BJ (cell line): ENCODE data around the gene PYGM. TPM values are rescaled to one million over a fixed set of nuclear protein-coding genes. Genes with fewer than 3 reads are reported as not detected.

Source experiments
- CTCF ChIA-PET: fragments of 350-600 bp; formaldehyde crosslinking; extraction: SDS; loops from one replicate; lab custom pipeline; 2021; ENCODE audit warnings: antibody characterized with exemption, inconsistent platforms; lab: Yijun Ruan, JAX
- POLR2A ChIA-PET: fragments of 300-600 bp; sonication (Branson Sonifier 250); formaldehyde crosslinking; extraction: SDS; loops from one replicate; lab custom pipeline; 2021; ENCODE audit warnings: antibody characterized with exemption; lab: Charles Lee
- DNase-seq: peaks from one replicate; pipeline ENCODE4 v3.0.0-alpha.2; 2011; ENCODE audit warnings: low read depth
- H3K27me3 ChIP-seq: 2 replicates; pipeline ENCODE4 v1.6.0; 2011; ENCODE audit warnings: low read length; ENCODE audit not compliant: control insufficient read depth, insufficient read depth
- H3K36me3 ChIP-seq: 2 replicates; pipeline ENCODE4 v1.5.1; 2011; ENCODE audit warnings: low read length; ENCODE audit not compliant: control insufficient read depth, insufficient read depth
- H3K4me3 ChIP-seq: 2 replicates; pipeline ENCODE4 v1.5.1; 2011; ENCODE audit warnings: low read depth, mild to moderate bottlenecking, control low read depth, low read length
- CTCF ChIP-seq: IDR thresholded peaks from 2 replicates; pipeline ENCODE4 v1.5.1; 2011; ENCODE audit warnings: low read depth, mild to moderate bottlenecking, control low read depth, inconsistent platforms, low read length, moderate library complexity; ENCODE audit not compliant: insufficient read depth
- polyA plus RNA-seq: library from polyadenylated mRNA; depleted of rRNA; stranded (reverse); fragments of >200 nt; gene quantifications from 2 replicates; pipeline ENCODE4 v1.2.3, GENCODE V29; 2011

Gene PYGM
- polyA plus RNA-seq, 1 experiment, result 0.10 TPM

GRCh38 chr11:64763526-64764039 lies 3.8 kb upstream of the PYGM start:
- no peaks in the 10 kb centered on the region for H3K27me3 ChIP-seq
- CTCF ChIA-PET, result interaction anchor here (0.9 to 3.1 kb wide), 7 partner anchors 10 to 75 kb away, joined by 3 to 11 read pairs (median 3); no protein-coding TSS in a partner anchor
- TF ChIP-seq CTCF, result no peak
- no peak overlapping the region for H3K4me3 ChIP-seq
- DNase-seq, result no peak
- POLR2A ChIA-PET, result interaction anchor here (0.5 to 0.6 kb wide), 3 partner anchors 16 to 1054 kb away, joined by 4 to 12 read pairs (median 6); no protein-coding TSS in a partner anchor
- H3K36me3 ChIP-seq, result peaks cover 51% of the 10 kb centered on the region

- no peak for DNase-seq
- CTCF ChIA-PET, result interaction anchor here (0.9 to 3.1 kb wide), 8 partner anchors 9 to 74 kb away, joined by 3 to 11 read pairs (median 3); no protein-coding TSS in a partner anchor
- POLR2A ChIA-PET, result interaction anchor here (0.5 to 0.6 kb wide), 2 partner anchors 511 to 1055 kb away, joined by 4 to 6 read pairs; no protein-coding TSS in a partner anchor
Measured at GRCh38 chr11:64762674-64763525, 3.1 kb upstream of the PYGM start.

GRCh38 chr11:64762277-64762673 lies 2.5 kb upstream of the PYGM start:
- ChIA-PET POLR2A (no interaction called here), CTCF (interaction anchor here (0.5 to 3.1 kb wide), 3 partner anchors 11 to 74 kb away, joined by 3 to 11 read pairs (median 4); no protein-coding TSS in a partner anchor)
- H3K4me3 ChIP-seq, result no peak overlapping the region
- H3K27me3 ChIP-seq, result no peaks in the 10 kb centered on the region
- peaks cover 40% of the 10 kb centered on the region for H3K36me3 ChIP-seq
- TF ChIP-seq CTCF, result no peak
- DNase-seq, result no peak

More at GRCh38 chr11:64762674-64763525, 3.1 kb upstream of the PYGM start:
- no peak for TF ChIP-seq CTCF
- Histone ChIP-seq H3K4me3 (no peak overlapping the region), H3K36me3 (peaks cover 46% of the 10 kb centered on the region), H3K27me3 (no peaks in the 10 kb centered on the region)

- no peak for TF ChIP-seq CTCF
- no peak overlapping the region for H3K4me3 ChIP-seq
- H3K27me3 ChIP-seq, result no peaks in the 10 kb centered on the region
- H3K36me3 ChIP-seq, result peaks cover 30% of the 10 kb centered on the region
- POLR2A ChIA-PET, result interaction anchor here (0.6 kb wide), 2 partner anchors 11 to 12 kb away, joined by 8 to 9 read pairs; no protein-coding TSS in a partner anchor
- DNase-seq, result no peak
- CTCF ChIA-PET, result interaction anchor here (1.0 to 3.1 kb wide), 3 partner anchors 13 to 27 kb away, joined by 3 to 11 read pairs (median 10); partner anchors contain the start of gene RASGRP2
Measured at GRCh38 chr11:64760759-64761420, 1.1 kb upstream of the PYGM start.
